ENCODE data around the gene DGCR2.
"Not testable (repeated sequence)": the region's sequence is repeated elsewhere in the genome, so short reads cannot be mapped to it uniquely, and the experiment has no call there.

DGCR2 gene

GRCh38 chr22:19060356-19061009 is 61.7 kb downstream of the DGCR2 start:
- no peak for DNase-seq (ENCODE audit: low read depth in 2 of 2)

DNA sequence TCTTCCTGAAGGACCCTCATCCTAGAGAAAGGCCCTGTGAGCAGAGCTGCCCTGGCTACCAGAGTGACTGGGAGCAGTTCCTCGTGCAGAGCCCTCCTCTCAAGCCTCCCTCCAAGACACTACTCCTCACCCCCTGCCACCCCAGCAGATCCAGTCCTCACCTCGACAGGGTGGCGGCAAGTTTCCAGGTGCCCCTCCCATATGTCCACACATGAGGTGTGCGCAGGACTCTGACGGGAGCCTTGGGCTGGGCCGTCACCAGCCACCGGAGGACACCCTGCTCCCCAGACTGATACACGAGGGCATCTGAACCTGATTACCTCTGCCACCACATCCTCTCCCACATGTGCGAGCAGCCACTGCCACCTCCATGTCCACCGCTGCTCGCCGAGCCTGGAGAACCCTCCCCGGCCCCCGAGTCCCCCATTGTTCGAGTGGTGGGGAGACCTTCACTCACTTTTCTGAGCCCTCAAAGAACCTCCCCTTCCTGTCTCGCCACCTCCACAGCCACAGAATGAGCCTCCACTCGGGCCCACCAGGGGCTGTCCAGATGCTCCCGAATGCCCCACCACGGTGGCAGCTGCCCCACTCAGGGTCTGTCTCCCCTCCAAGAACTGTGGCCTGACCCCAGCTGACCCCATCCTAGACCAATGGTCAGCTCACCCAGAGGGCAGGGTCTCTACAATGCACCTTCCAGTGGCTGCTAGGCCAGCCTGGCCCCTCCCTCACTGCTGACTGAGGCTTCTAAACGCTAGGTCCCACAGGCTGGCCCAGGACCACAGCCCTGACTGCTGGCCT is 62.5 kb downstream of the DGCR2 start:
- DNase-seq (ENCODE audit: low read depth in 2 of 2), result no peak

DNA sequence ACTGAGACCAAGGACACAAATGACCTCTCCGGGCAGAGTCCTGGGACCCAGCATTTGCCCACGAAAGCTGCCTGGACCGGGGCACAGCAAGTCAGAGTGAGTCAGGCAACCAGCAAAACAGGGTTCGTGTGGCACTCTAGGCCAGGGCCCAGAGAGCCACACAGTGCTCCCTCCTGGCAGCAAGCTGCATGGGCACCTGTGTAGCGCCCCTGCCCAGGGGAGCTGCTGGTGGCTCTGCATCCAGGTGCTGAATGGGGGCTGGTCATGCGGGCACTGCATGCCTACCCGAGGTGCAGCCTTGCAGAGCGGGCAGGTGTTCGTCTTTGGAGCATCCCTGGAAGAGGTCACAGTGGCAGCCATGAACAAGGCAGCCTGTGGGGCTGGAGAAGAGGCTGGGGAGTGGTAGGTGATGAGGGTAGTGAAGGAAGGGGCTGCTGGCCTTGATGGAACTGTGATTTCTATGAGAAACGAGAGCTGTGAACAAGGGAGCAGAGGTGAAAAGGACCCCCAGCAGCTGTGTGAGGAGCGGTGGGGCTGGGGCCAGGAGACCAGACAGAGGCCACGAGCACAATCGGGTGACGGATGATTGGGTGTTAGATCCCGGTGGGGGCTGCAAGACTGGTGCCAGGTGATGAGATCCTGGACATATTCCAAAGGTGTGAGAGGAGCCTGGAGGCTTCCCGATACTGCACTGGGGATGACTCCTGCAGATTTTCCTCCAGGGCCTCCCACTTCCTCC is 63.3 kb downstream of the DGCR2 start:
- DNase-seq (ENCODE audit: low read depth in 2 of 2), result no peak

DNA sequence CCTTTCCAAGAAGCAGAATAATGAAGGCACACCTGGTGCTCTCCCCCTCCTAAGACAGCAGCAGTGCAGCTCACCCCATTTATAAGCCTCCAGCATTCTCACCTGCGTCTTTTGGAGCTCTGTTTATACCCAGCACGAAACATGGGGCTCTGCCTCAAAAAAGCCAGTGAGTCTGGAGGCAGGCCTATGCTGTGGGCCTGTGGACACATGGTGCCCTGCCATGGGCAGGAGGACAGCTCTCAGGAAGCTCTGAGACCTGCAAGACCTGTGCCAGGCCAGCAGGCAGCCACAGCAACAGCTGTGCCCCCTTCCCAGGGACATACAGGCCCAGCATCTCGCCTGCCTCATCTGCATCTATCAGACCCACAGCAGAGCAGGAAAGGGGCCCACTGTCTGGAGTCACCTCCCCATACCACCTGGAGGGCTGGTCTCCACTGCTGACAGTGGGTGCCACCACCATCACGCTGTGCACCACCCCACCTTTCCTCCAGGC is 64.2 kb downstream of the DGCR2 start:
- DNase-seq (ENCODE audit: low read depth in 2 of 2), result no peak

DNA sequence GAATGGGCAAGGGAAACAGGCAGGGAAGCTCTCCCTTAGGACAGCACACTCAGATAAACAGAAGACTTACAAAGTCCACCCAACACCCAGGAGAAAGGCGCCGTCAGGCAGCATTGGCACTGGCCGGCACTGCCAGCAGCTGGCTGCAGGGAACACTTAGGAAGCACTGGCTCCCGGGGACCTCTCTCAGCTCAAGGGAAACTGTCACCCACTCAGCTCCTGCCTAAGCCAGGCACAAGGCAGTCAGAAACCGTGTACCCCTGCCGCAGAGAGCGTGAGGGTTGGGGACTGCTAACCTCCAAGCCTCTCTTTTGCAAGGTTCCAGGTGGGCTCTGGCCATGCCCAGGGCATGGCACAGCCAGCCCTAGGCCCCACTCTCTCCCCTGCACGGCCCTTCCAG is 64.7 kb downstream of the DGCR2 start:
- DNase-seq (ENCODE audit: low read depth in 2 of 2), result no peak

DNA sequence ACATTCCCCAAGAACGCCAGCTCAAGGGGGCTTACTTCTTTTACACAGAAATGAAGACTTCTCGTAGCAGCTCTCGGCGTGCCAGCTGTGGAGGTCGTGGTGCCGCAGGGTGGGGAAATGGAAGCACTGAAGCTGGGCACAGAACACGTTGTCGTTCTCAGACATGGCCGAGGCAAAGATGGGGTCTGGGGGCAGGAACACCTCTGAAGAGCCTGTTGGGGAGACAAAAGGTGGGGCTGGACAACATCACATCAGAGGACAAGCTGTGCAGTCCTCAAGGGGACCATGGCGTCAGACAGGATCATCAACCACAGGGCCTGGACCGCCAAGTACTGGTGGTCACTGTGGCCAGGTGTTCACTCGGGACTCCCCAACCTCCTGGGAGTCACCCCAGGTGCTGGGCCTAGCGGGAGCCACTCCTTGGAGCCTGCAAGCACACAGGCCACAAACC is 65.2 kb downstream of the DGCR2 start:
- no peak for DNase-seq (ENCODE audit: low read depth in 2 of 2)

- no peak for DNase-seq (ENCODE audit: low read depth in 2 of 2)
Observed at GRCh38 chr22:19055801-19056200, 66.4 kb downstream of the DGCR2 start.

DNA sequence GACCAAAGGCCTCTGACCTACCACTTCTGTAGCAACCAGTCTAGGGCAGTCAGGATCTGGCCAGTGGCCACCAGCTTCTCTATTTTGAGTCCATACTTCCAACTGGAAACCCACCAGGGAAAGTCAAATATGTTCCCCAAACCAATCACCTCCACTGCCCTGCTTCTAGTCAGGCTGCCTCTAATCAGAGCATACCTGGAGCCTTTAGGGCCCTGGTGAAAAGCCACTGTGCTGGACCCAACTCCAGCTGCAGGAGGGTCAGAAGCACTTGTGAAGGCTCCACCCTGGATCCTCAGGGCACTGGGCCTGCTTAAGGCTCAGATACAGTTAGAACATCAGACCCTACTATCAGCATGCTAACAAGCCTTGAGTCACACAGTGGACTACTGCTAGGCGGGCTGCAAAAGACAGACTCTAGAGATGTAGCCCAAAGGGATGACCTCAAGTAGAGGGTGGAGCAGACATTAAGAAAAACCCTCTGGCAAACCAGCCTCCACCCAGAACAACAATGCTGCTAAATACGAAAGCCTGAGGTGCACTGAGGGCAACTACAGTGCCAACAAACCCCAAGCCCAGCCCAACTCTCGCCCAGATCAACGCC is 69.2 kb downstream of the DGCR2 start:
- DNase-seq (ENCODE audit: low read depth in 2 of 2), result no peak

GRCh38 chr22:19051381-19052072 is 70.7 kb downstream of the DGCR2 start:
- no peak for DNase-seq (ENCODE audit: low read depth in 2 of 2)

GRCh38 chr22:19050847-19051246 is 71.4 kb downstream of the DGCR2 start:
- not testable (repeated sequence) for DNase-seq (ENCODE audit: low read depth in 2 of 2)

DNA sequence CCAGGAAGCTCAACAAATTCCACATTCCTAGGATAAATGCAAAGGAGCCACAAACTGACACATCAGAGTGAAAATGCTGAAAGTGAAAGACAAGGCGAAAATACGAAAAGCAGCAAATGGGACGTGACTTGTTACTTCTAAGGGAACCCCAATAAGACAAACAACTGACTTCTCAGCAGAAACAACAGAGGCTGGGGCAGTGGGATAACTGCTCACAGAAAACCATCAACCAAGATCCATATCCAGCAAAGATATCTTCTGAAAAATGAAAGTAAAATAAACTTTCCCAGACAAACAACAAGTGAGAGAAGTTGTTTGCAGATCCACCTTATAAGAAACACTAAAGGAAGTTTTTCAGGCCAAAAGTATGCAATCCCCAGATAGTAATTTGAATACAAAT is 72.1 kb downstream of the DGCR2 start:
- DNase-seq (ENCODE audit: low read depth in 2 of 2), result no peak

DNA sequence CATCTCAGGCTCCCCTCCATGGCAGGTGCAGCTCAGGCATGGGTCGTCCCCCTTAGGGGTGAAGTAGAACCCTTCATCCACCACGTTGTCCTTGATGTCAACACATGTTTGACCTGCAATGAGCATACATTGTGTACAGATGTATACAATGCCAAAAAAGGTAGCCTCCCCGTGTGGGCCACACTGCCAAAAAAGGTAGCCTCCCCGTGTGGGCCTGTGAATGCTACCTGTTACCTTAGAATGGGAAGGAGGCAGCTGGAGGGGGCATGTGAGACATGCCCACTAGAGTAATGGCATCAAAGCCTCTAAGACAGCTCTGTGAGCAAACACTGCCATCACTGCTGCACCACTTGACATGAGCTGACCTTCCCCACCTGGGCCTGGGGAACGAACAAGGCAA is 73.7 kb downstream of the DGCR2 start:
- DNase-seq (ENCODE audit: low read depth in 2 of 2), result no peak

DNA sequence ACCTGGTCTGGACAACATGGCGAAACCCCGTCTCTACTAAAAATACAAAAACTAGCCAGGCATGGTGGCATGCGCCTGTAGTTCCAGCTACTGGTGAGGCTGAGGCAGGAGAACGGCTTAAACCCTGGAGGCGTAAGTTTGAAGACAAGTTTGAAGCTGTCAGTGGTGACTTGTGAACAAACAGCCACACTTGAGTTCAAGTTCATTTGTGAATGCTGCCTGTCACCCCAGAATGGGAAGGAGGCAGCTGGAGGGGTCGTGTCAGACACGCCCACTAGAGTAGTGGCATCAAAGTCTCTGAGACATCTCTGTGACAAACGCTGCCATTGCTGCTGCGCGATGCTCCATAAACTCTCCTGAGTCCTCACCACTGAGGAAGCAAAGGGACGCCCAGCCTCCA is 74.2 kb downstream of the DGCR2 start:
- DNase-seq (ENCODE audit: low read depth in 2 of 2), result no peak

- DNase-seq (ENCODE audit: low read depth in 2 of 2), result no peak
Observed at GRCh38 chr22:19046719-19047609, 75.2 kb downstream of the DGCR2 start.

DNA sequence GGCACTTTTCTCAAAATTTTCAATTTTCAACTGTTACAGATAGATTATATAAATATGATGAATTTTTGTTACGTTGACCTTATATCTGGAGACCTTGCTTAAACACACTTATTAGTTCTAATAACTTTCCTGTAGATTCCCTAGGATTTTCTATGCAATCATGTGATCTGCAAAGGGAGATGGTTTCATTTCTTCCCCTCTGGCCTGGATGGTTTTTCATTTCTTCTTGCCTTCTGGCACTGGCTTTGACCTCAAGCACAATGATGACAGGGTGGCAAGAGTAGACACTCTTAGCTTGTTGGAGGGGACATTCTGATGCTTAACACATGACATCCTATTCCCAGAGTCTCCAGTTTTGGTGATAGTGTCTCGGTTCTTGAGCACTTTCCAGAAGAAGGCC is 75.9 kb downstream of the DGCR2 start:
- DNase-seq (ENCODE audit: low read depth in 2 of 2), result no peak

DNA sequence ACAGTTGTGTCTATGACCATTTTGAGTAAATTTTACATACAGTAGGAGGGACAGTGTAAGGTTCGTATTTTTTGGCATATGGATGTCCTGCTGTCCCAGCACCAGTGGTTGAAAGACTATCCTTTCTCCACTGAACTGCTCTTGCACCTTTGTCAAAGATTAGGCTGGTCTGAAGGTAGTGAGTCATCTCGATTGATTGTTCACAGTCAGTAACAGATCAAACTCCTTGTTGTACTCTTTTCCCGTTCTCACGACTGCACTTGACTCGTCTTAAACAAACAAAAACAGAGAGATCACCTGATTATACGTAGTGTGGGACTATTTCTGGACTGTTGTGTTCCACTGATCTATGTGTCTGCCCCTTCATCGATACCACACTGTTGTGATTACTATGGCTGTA is 77.1 kb downstream of the DGCR2 start:
- no peak for DNase-seq (ENCODE audit: low read depth in 2 of 2)

DNA sequence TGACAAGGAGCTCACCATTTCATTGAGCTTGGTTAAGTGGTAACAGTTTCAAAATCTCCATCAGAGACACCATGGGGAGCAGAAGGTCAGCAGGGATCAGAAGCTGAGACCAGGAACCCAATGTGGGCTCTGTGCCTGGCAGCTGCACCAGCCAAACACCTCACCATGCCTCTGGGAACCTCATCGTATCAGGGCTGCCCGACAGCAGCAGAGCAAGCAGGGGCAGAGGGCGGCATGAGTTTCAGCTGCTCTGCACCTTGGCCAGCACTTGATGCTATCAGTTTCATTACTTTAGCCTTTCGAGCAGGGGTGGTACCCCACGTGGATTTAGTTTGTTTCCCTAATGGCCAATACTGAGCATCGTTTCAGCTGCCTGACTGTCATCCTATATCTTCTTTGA is 77.8 kb downstream of the DGCR2 start:
- DNase-seq (ENCODE audit: low read depth in 2 of 2), result no peak

GRCh38 chr22:19043121-19044085 is 78.8 kb downstream of the DGCR2 start:
- DNase-seq (ENCODE audit: low read depth in 2 of 2), result no peak

Data from stimulated activated CD4-positive, alpha-beta T cell treated with anti-CD3 and anti-CD28 coated beads, Interleukin-15, amount 100 ng/mL, for 48 hours (primary cell).